Ramos (cell line): ENCODE measurements around the gene NGFR.

Experiments used
- in situ Hi-C: fragments of 300-500 bp; cut with MboI; formaldehyde crosslinking; loops from one replicate; pipeline ENCODE4 v1.14.3; 2022; ENCODE audit warnings: low sequenced_read_pairs; ENCODE audit not compliant: unreplicated experiment

NGFR gene

GRCh38 chr17:49555495-49556222, 60.6 kb downstream of the NGFR start:
- in situ Hi-C loops = loop anchor here (10.0 kb wide), 1 partner anchor 151 kb away; no protein-coding TSS in a partner anchor

- in situ Hi-C loops = loop anchor here (10.0 kb wide), 1 partner anchor 152 kb away; no protein-coding TSS in a partner anchor
Observed at GRCh38 chr17:49556223-49556943, 61.3 kb downstream of the NGFR start.

DNA sequence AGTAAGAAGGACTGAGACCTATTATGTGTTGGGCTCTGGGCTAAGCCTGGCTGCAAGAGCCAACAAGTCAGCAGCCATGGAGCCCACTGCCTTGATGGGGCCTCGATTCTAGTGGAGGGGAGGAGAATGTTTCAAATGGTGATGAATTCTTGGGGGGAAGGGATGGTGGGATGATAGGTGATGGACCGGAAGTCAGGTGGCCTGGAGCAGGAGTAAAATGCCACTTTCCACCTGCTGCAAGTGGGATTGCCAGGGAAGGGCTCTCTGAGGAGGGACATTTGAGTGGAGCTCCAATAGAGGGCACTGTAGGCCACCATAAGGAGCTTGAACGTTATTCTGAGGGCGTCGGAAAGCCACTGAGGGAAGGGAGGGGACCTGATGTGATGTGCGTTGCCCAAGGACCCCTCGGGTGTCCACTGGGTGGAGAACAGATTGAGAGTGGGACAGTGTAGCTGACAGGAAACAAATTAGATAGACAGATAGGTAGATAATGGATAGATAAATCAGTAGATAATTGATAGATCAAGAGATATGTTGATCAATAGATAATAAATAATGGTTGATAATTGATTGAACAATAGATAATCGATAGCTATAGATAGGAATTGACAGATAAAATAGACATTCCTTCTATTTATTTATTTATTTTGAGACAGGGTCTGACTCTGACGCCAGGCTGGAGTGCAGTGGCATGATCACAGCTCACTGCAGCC, 62.4 kb downstream of the NGFR start:
- in situ Hi-C loops = loop anchor here (10.0 kb wide), 1 partner anchor 153 kb away; no protein-coding TSS in a partner anchor
